Panc1 (cell line): ENCODE measurements around the gene INAFM1. TPM values are rescaled to one million over a fixed set of nuclear protein-coding genes. Genes with fewer than 3 reads are reported as not detected.
A peak's percentile ranks its signal among the peaks of the same experiment; 100 is the strongest.

Experiments used
- ATAC-seq: fragments of 200-7000 bp; cut with Tn5 transposase; 2 replicates; pipeline ENCODE4 v1.9.1; 2020; ENCODE audit warnings: mild to moderate bottlenecking, moderate library complexity
- BruUV-seq: library from RNA; stranded (reverse); fragments of 400-500 nt; replicated peaks from 2 replicates; lab custom pipeline; 2021; lab: Mats Ljungman, UMichigan
- CTCF ChIA-PET: fragments of 300-600 bp; sonication (Branson Sonifier 250); formaldehyde crosslinking; loops from one replicate; lab custom pipeline; 2022; ENCODE audit warnings: antibody characterized with exemption; lab: Charles Lee
- POLR2A ChIA-PET: fragments of 300-600 bp; sonication (Branson Sonifier 250); formaldehyde crosslinking; loops from one replicate; lab custom pipeline; 2022; ENCODE audit warnings: antibody characterized with exemption; lab: Charles Lee
- DNase-seq: peaks from one replicate; pipeline ENCODE4 v3.0.0-alpha.2; 2010; ENCODE audit warnings: low read depth, low spot score
- H3K27ac ChIP-seq: 2 replicates; pipeline ENCODE4 v1.5.1; 2011; ENCODE audit warnings: mild to moderate bottlenecking, low read length, inconsistent platforms
- H3K27me3 ChIP-seq: fragments of 200-500 bp; sonication (Bioruptor generic); 2 replicates; pipeline ENCODE4 v1.6.0; 2014; ENCODE audit warnings: low read length, inconsistent platforms; ENCODE audit not compliant: control insufficient read depth, insufficient read depth
- H3K36me3 ChIP-seq: fragments of 200-500 bp; sonication (Bioruptor generic); 2 replicates; pipeline ENCODE4 v1.5.1; 2014; ENCODE audit warnings: inconsistent platforms, mild to moderate bottlenecking, low read length, moderate library complexity; ENCODE audit not compliant: control insufficient read depth, insufficient read depth
- H3K4me1 ChIP-seq: 2 replicates; pipeline ENCODE4 v1.5.1; 2011; ENCODE audit warnings: inconsistent platforms, mild to moderate bottlenecking, low read length, moderate library complexity; ENCODE audit not compliant: control insufficient read depth, insufficient read depth
- H3K4me3 ChIP-seq, 2 experiments: 2 replicates each; pipeline ENCODE4 v1.5.1; 2011 to 2012; ENCODE audit warnings: low read depth in 2 of 2, low read length in 2 of 2, mild to moderate bottlenecking in 2 of 2, inconsistent platforms in 1 of 2, moderate library complexity in 1 of 2
- H3K9me3 ChIP-seq: fragments of 200-500 bp; sonication (Bioruptor generic); 2 replicates; pipeline ENCODE4 v1.5.1; 2014; ENCODE audit warnings: low read depth, mild to moderate bottlenecking, inconsistent platforms, low read length, moderate library complexity; ENCODE audit not compliant: control insufficient read depth, insufficient read depth
- POLR2AphosphoS5 ChIP-seq: IDR thresholded peaks from 2 replicates; pipeline ENCODE4 v1.6.1; 2012; ENCODE audit warnings: mild to moderate bottlenecking, low read depth, low read length, moderate library complexity
- SIN3A ChIP-seq: IDR thresholded peaks from 2 replicates; pipeline ENCODE4 v1.6.1; 2012; ENCODE audit warnings: low read depth, mild to moderate bottlenecking, low read length, moderate library complexity, borderline replicate concordance; ENCODE audit not compliant: insufficient read depth
- TCF7L2 ChIP-seq: IDR thresholded peaks from 2 replicates; pipeline ENCODE4 v1.6.1; 2011; ENCODE audit warnings: mild to moderate bottlenecking, low read depth, low read length, inconsistent platforms
- in situ Hi-C: cut with HindIII; loops from 2 replicates; pipeline ENCODE4 v1.10.0; 2016; ENCODE audit warnings: low sequenced_read_pairs, low pct_unique_long_range_greater_than_20kb
- intact Hi-C: fragments of 100-400 bp; cut with micrococcal nuclease; formaldehyde crosslinking; loops from one replicate; pipeline ENCODE4 v1.10.0; 2022; ENCODE audit not compliant: unreplicated experiment
- total RNA-seq: library from RNA; stranded (reverse); gene quantifications from one replicate; pipeline ENCODE4 v1.2.1, GENCODE V29; 2021; ENCODE audit not compliant: unreplicated experiment
- TF ChIP-seq, protein P1 (sequence below), 2 experiments: IDR thresholded peaks; 2 replicates each; pipeline ENCODE4 v1.6.1; 2011 to 2012; ENCODE audit warnings: low read depth in 2 of 2, control low read depth in 1 of 2, low read length in 1 of 2, mild to moderate bottlenecking in 1 of 2, moderate library complexity in 1 of 2; ENCODE audit not compliant: insufficient read depth in 1 of 2
- TF ChIP-seq, protein P2 (sequence below): fragments of 450-650 bp; IDR thresholded peaks from 2 replicates; pipeline ENCODE4 v1.5.1; 2017; ENCODE audit warnings: mild to moderate bottlenecking

Gene INAFM1
- total RNA-seq, 1 experiment from 2014 or later, result 13.1 TPM

DNA sequence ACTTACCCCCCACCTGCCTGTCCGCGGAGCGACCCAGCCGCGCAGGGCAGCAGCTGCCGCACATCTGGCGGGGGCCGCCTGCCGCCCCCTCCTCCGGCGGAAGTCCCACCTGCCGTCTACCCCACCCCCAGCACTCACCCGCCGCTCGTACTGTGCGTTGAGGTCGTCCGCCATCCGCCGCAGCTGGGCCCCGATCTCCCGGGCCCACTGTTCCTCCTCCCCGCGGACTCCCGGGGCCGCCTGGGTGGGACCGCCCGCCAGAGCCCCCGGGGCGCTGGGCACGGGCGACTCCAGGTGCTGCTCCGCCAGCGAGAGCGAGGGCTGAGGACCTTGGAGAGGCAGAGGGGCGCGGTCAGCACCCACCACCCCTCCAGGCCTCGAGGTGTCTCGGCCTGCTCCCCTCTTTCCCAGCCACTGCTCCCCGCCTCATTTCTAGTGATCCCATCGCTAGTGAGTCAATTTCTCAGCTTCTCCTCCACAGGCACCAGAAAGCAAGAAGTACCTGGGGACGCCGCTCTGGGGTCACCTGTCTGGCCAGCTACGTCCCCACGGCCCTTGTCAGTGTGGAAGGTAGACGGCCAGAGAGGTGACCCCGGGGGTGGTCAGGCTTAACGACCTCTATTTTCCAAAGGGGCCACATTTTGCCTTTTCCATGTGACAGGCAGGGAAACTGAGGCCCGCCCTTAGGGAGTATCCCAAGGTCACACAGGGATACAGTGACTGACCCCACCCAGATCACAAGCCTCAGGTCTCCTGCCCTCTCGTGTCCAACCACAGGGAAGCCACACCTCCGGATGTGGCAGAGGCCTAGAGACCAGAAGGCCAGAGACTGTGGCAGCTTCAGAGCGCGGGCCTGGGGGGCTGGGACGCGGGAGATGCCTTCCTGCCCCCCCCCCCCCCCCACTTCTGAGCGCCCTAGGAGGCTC lies 48.0 kb upstream of the INAFM1 start:
- Histone ChIP-seq H3K27ac (peak overlapping the region; percentile 95), H3K4me1 (peaks cover 18% of the 10 kb centered on the region), H3K36me3 (no peaks in the 10 kb centered on the region; the same call in 1 of the 2 replicates), H3K9me3 (no peaks in the 10 kb centered on the region), H3K27me3 (no peaks in the 10 kb centered on the region), H3K4me3 (peak overlapping the region; percentile 65 to 78)
- TF ChIP-seq SIN3A (no peak), POLR2AphosphoS5 (no peak; the same call in 1 of the 2 replicates), TCF7L2 (no peak)
- TF ChIP-seq, protein P1, sequence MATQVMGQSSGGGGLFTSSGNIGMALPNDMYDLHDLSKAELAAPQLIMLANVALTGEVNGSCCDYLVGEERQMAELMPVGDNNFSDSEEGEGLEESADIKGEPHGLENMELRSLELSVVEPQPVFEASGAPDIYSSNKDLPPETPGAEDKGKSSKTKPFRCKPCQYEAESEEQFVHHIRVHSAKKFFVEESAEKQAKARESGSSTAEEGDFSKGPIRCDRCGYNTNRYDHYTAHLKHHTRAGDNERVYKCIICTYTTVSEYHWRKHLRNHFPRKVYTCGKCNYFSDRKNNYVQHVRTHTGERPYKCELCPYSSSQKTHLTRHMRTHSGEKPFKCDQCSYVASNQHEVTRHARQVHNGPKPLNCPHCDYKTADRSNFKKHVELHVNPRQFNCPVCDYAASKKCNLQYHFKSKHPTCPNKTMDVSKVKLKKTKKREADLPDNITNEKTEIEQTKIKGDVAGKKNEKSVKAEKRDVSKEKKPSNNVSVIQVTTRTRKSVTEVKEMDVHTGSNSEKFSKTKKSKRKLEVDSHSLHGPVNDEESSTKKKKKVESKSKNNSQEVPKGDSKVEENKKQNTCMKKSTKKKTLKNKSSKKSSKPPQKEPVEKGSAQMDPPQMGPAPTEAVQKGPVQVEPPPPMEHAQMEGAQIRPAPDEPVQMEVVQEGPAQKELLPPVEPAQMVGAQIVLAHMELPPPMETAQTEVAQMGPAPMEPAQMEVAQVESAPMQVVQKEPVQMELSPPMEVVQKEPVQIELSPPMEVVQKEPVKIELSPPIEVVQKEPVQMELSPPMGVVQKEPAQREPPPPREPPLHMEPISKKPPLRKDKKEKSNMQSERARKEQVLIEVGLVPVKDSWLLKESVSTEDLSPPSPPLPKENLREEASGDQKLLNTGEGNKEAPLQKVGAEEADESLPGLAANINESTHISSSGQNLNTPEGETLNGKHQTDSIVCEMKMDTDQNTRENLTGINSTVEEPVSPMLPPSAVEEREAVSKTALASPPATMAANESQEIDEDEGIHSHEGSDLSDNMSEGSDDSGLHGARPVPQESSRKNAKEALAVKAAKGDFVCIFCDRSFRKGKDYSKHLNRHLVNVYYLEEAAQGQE (IDR thresholded peaks at IDR 0.05; ENCODE audit: insufficient read depth in 1 of 2, low read depth in 2 of 2, low read length in 1 of 2), result no peak
- TF ChIP-seq, protein P2, sequence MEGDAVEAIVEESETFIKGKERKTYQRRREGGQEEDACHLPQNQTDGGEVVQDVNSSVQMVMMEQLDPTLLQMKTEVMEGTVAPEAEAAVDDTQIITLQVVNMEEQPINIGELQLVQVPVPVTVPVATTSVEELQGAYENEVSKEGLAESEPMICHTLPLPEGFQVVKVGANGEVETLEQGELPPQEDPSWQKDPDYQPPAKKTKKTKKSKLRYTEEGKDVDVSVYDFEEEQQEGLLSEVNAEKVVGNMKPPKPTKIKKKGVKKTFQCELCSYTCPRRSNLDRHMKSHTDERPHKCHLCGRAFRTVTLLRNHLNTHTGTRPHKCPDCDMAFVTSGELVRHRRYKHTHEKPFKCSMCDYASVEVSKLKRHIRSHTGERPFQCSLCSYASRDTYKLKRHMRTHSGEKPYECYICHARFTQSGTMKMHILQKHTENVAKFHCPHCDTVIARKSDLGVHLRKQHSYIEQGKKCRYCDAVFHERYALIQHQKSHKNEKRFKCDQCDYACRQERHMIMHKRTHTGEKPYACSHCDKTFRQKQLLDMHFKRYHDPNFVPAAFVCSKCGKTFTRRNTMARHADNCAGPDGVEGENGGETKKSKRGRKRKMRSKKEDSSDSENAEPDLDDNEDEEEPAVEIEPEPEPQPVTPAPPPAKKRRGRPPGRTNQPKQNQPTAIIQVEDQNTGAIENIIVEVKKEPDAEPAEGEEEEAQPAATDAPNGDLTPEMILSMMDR, result no peak
- TSS peak; percentile 96 for BruUV-seq
- in situ Hi-C loops, result no loop called here
- ATAC-seq (peak; percentile 60), DNase-seq (no peak)
- POLR2A ChIA-PET, result interaction anchor here (0.6 to 1.1 kb wide), 3 partner anchors 12 to 16 kb away, joined by 4 to 5 read pairs (median 5); no protein-coding TSS in a partner anchor
- intact Hi-C loops, result loop anchor here (10.0 kb wide), 1 partner anchor 182 kb away; the partner anchor contains the start of gene TMEM160
- CTCF ChIA-PET, result interaction anchor here (1.4 kb wide), 1 partner anchor 17 kb away, joined by 5 read pairs; no protein-coding TSS in a partner anchor

DNA sequence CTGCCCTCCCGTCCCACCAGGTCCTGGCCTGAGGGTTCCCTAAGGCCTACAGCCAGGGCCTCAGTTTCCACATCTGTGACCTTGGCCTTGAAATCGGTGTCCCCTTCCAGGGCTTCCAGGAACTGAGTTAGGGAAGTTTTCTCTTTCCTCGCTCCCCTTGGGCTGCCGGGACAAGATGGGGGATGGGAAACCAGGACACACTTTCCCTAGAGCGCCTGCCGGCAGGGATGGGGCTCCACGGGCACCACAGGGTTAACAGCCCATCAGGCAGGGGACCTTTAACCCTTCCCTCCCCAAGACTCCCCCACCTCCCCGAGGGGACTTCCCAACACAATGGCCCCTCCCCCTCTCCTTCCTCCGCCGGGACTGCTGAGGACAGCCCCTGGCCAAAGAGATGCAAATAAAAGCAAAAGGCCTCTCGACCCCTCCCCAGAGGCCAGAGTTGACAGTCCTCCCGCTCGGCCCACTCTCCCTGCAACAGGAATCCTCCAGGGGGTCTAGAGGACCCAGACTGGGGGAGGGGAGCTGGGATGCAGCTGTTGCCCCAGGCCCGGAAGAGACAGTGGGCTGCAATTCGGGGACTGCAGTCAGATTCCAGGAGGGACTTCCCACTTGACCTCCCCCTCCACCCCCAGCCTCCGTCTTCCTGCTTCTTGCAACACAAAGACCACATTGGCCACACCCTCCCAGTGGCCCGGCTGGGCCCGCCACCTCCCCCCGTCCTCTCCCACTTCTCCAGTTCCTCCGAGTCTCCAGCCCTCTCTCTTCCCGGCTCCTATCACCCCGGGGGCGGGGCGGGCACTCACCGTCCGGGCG lies 47.1 kb upstream of the INAFM1 start:
- peak; percentile 67 for ATAC-seq
- CTCF ChIA-PET, result no interaction called here
- in situ Hi-C loops (no loop called here), intact Hi-C loops (loop anchor here (10.0 kb wide), 1 partner anchor 183 kb away; the partner anchor contains the start of gene TMEM160)
- no TSS peak for BruUV-seq
- peaks cover 20% of the 10 kb centered on the region for H3K4me1 ChIP-seq
- H3K9me3 ChIP-seq, result no peaks in the 10 kb centered on the region
- no peak for DNase-seq
- TF ChIP-seq, protein P2, result no peak
- TF ChIP-seq, protein P1 (IDR thresholded peaks at IDR 0.05; ENCODE audit: insufficient read depth in 1 of 2, low read depth in 2 of 2, low read length in 1 of 2), result no peak
- TF ChIP-seq SIN3A, result peak; percentile 29; the same call in 1 of the 2 replicates
- peak; percentile 10; the same call in 1 of the 2 replicates for TF ChIP-seq POLR2AphosphoS5
- no peak for TF ChIP-seq TCF7L2
- peak overlapping the region; percentile 95 for H3K27ac ChIP-seq
- POLR2A ChIA-PET, result interaction anchor here (0.7 kb wide), 2 partner anchors 13 to 102 kb away, joined by 3 to 5 read pairs; no protein-coding TSS in a partner anchor
- H3K36me3 ChIP-seq, result no peaks in the 10 kb centered on the region; the same call in 1 of the 2 replicates
- no peaks in the 10 kb centered on the region for H3K27me3 ChIP-seq
- H3K4me3 ChIP-seq, result peak overlapping the region; percentile 65 to 78
